HepG2 (cell line): ENCODE measurements around the gene THOC5. TPM values are rescaled to one million over a fixed set of nuclear protein-coding genes. Genes with fewer than 3 reads are reported as not detected.
A peak's percentile ranks its signal among the peaks of the same experiment; 100 is the strongest.

Experiments
- ARID2 ChIP-seq: sonication (generic); formaldehyde crosslinking; IDR thresholded peaks from 2 replicates; pipeline ENCODE4 v1.8.1; 2022; ENCODE audit warnings: mild to moderate bottlenecking, missing genetic modification reagents, borderline replicate concordance
- CCAR2 ChIP-seq: fragments of 200-400 bp; formaldehyde crosslinking; optimal IDR thresholded peaks from 2 replicates; pipeline ENCODE3; 2018; ENCODE audit warnings: low read depth, mild to moderate bottlenecking, low read length, moderate library complexity
- HMG20A ChIP-seq: IDR thresholded peaks from 2 replicates; pipeline ENCODE4 v1.6.1; 2016; ENCODE audit warnings: borderline replicate concordance
- HOMEZ ChIP-seq: IDR thresholded peaks from 2 replicates; pipeline ENCODE4 v1.6.1; 2016; ENCODE audit warnings: low read depth
- MXD1 ChIP-seq: sonication (generic); formaldehyde crosslinking; IDR thresholded peaks from 2 replicates; pipeline ENCODE4 v1.4.0; 2020; ENCODE audit warnings: mild to moderate bottlenecking, missing genetic modification reagents
- NAIF1 ChIP-seq: sonication (generic); formaldehyde crosslinking; IDR thresholded peaks from 2 replicates; pipeline ENCODE4 v1.5.0; 2020; ENCODE audit warnings: mild to moderate bottlenecking, missing genetic modification reagents, borderline replicate concordance
- NONO ChIP-seq, 2 experiments: fragments of 450-650 bp in 1 of 2; sonication (generic) in 1 of 2; formaldehyde crosslinking in 1 of 2; IDR thresholded peaks in 1 of 2; conservative IDR thresholded peaks in 1 of 2; 2 replicates each; pipeline versions ENCODE4 v1.6.1 to v1.8.0; 2017 to 2022; ENCODE audit warnings: mild to moderate bottlenecking in 1 of 2, missing genetic modification reagents in 1 of 2, moderate library complexity in 1 of 2
- NR1H2 ChIP-seq: sonication (generic); formaldehyde crosslinking; IDR thresholded peaks from 2 replicates; pipeline ENCODE4 v1.8.1; 2022; ENCODE audit warnings: low read depth, missing genetic modification reagents, borderline replicate concordance
- SMAD1 ChIP-seq: sonication (generic); formaldehyde crosslinking; IDR thresholded peaks from 2 replicates; pipeline ENCODE4 v1.4.0; 2020; ENCODE audit warnings: missing genetic modification reagents, low read depth, mild to moderate bottlenecking, borderline replicate concordance
- SNAPC5 ChIP-seq: sonication (generic); formaldehyde crosslinking; IDR thresholded peaks from 2 replicates; pipeline ENCODE4 v1.8.1; 2023; ENCODE audit warnings: mild to moderate bottlenecking, missing genetic modification reagents, borderline replicate concordance
- SRSF1 ChIP-seq: fragments of 200-400 bp; formaldehyde crosslinking; optimal IDR thresholded peaks from 2 replicates; pipeline ENCODE3; 2017; ENCODE audit warnings: mild to moderate bottlenecking, low read depth, low read length, moderate library complexity
- TAF1 ChIP-seq: sonication (generic); formaldehyde crosslinking; IDR thresholded peaks from 2 replicates; pipeline ENCODE4 v1.4.0; 2020; ENCODE audit warnings: missing genetic modification reagents
- ZBTB3 ChIP-seq: sonication (generic); formaldehyde crosslinking; IDR thresholded peaks from 2 replicates; pipeline ENCODE4 v1.4.0; 2020; ENCODE audit warnings: low read depth, mild to moderate bottlenecking, moderate library complexity, missing genetic modification reagents, borderline replicate concordance
- ZFP91 ChIP-seq: sonication (generic); formaldehyde crosslinking; IDR thresholded peaks from 2 replicates; pipeline ENCODE4 v1.9.0; 2022; ENCODE audit warnings: missing genetic modification reagents, mild to moderate bottlenecking, borderline replicate concordance
- ZNF562 ChIP-seq: sonication (generic); formaldehyde crosslinking; IDR thresholded peaks from 2 replicates; pipeline ENCODE4 v1.8.0; 2022; ENCODE audit warnings: missing genetic modification reagents, borderline replicate concordance
- ZNF605 ChIP-seq: sonication (generic); formaldehyde crosslinking; IDR thresholded peaks from 2 replicates; pipeline ENCODE4 v1.8.0; 2022; ENCODE audit warnings: mild to moderate bottlenecking, missing genetic modification reagents
- ZNF607 ChIP-seq: sonication (generic); formaldehyde crosslinking; IDR thresholded peaks from 2 replicates; pipeline ENCODE4 v1.5.1; 2020; ENCODE audit warnings: missing genetic modification reagents, mild to moderate bottlenecking, borderline replicate concordance
- ZNF709 ChIP-seq: sonication (generic); formaldehyde crosslinking; IDR thresholded peaks from 2 replicates; pipeline ENCODE4 v1.5.0; 2020; ENCODE audit warnings: mild to moderate bottlenecking, missing genetic modification reagents
- ZNF724P ChIP-seq: sonication (generic); formaldehyde crosslinking; IDR thresholded peaks from 2 replicates; pipeline ENCODE4 v1.8.0; 2022; ENCODE audit warnings: missing genetic modification reagents, borderline replicate concordance
- ZNF790 ChIP-seq: sonication (generic); formaldehyde crosslinking; IDR thresholded peaks from 2 replicates; pipeline ENCODE4 v1.8.0; 2022; ENCODE audit warnings: missing genetic modification reagents, mild to moderate bottlenecking, borderline replicate concordance
- ZXDC ChIP-seq: sonication (generic); formaldehyde crosslinking; IDR thresholded peaks from 2 replicates; pipeline ENCODE4 v1.5.0; 2020; ENCODE audit warnings: mild to moderate bottlenecking, missing genetic modification reagents
- polyA plus RNA-seq, 8 experiments: library from polyadenylated mRNA; depleted of rRNA in 3 of 8; stranded (reverse) in 7 of 8; unstranded in 1 of 8; fragments of >200 nt; fragmentation: Illumina TruSeq in 4 of 8; extraction: Trizol in 4 of 8; gene quantifications; 2 replicates each; pipeline versions ENCODE4 v1.2.1 to v1.2.3, GENCODE V29; 2011 to 2016; ENCODE audit warnings: low read depth in 4 of 8, missing spikeins in 1 of 8, mixed read lengths in 1 of 8; ENCODE audit not compliant: insufficient read depth in 1 of 8
- total RNA-seq, 5 experiments: library from RNA; depleted of rRNA; stranded (reverse); fragments of >200 nt; fragmentation: Illumina TruSeq; extraction: Trizol; gene quantifications; 2 replicates each; pipeline ENCODE4 v1.2.3, GENCODE V29; 2016; ENCODE audit warnings: low read depth in 1 of 5

Gene THOC5
- total and polyA plus RNA-seq, 2 of the 13 experiments (the other 11 are each of a cell fraction or from before 2014, with no cell fraction given), result 45.8 to 46.7 TPM

GRCh38 chr22:29553351-29554224 lies at the start of gene THOC5 (continued):
- TF ChIP-seq ZNF607 (CRISPR knock-in tag), result peak; percentile 16; the same call in 1 of the 2 replicates
- TF ChIP-seq CCAR2, result no peak
- peak; percentile 81 for TF ChIP-seq ZFP91 (CRISPR knock-in tag)
- TF ChIP-seq ZNF562, result no peak
- TF ChIP-seq SMAD1 (CRISPR knock-in tag), result peak; percentile 82; the same call in 1 of the 2 replicates
- no peak for TF ChIP-seq SNAPC5
- TF ChIP-seq NONO (IDR thresholded peaks at IDR 0.05), result no peak
- TF ChIP-seq NONO (CRISPR knock-in tag; conservative IDR thresholded peaks at IDR 0.05), result peak; percentile 84; the same call in 1 of the 2 replicates
- no peak for TF ChIP-seq ARID2 (CRISPR knock-in tag)
- TF ChIP-seq MXD1 (CRISPR knock-in tag), result no peak; the same call in 1 of the 2 replicates
- 0 out of 2 replicates have a peak, but pooled peaks have one; percentile 15 for TF ChIP-seq ZNF605 (CRISPR knock-in tag)
- TF ChIP-seq ZNF724P (CRISPR knock-in tag), result no peak
- no peak for TF ChIP-seq SRSF1
- TF ChIP-seq ZBTB3 (CRISPR knock-in tag), result peak; percentile 84; the same call in 1 of the 2 replicates
- 0 out of 2 replicates have a peak, but pooled peaks have one; percentile 24 for TF ChIP-seq ZXDC (CRISPR knock-in tag)
- TF ChIP-seq HMG20A (CRISPR knock-in tag), result no peak
- peak; percentile 47; the same call in 1 of the 2 replicates for TF ChIP-seq HOMEZ
- peak; percentile 23; the same call in 1 of the 2 replicates for TF ChIP-seq ZNF709 (CRISPR knock-in tag)
- peak; percentile 76 for TF ChIP-seq TAF1 (CRISPR knock-in tag)
- no peak for TF ChIP-seq ZNF790 (CRISPR knock-in tag)
- no peak for TF ChIP-seq NAIF1
- no peak for TF ChIP-seq NR1H2
